ENCODE results near the gene TBCD.

TBCD gene

DNA sequence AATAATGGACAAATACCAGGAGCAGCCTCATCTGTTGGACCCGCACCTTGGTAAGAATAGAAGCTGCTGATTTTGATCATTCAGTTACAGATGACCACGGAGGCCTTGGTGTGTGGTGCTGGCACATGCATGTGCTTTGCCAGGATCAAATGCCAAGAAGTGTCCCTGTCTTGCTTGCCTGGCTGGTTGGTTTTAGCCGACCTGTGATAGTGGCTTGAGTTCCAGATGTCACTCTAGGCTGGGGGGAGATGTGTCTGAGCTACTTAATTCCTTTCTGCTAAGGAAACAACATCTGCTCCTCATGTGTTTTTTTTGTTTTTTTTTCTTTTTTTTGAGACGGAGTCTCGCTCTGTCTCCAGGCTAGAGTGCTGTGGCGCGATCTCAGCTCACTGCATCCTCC lies 4.3 kb downstream of the TBCD start:
- H3K9ac ChIP-seq (ENCODE audit: low read length) = no peak overlapping the region
- DNase-seq = no peak
- H3K27me3 ChIP-seq (replicated peaks; ENCODE audit: insufficient read depth, low read length) = no peaks in the 10 kb centered on the region
- no peak overlapping the region for H2AFZ ChIP-seq (ENCODE audit: low read length)
- H3F3A ChIP-seq (ENCODE audit: insufficient read depth, low read length) = no peaks in the 10 kb centered on the region
- no peak for TF ChIP-seq EZH2 (optimal IDR thresholded peaks at IDR 0.05; ENCODE audit: low read depth, low read length)
- TF ChIP-seq, protein P1, sequence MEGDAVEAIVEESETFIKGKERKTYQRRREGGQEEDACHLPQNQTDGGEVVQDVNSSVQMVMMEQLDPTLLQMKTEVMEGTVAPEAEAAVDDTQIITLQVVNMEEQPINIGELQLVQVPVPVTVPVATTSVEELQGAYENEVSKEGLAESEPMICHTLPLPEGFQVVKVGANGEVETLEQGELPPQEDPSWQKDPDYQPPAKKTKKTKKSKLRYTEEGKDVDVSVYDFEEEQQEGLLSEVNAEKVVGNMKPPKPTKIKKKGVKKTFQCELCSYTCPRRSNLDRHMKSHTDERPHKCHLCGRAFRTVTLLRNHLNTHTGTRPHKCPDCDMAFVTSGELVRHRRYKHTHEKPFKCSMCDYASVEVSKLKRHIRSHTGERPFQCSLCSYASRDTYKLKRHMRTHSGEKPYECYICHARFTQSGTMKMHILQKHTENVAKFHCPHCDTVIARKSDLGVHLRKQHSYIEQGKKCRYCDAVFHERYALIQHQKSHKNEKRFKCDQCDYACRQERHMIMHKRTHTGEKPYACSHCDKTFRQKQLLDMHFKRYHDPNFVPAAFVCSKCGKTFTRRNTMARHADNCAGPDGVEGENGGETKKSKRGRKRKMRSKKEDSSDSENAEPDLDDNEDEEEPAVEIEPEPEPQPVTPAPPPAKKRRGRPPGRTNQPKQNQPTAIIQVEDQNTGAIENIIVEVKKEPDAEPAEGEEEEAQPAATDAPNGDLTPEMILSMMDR (IDR thresholded peaks at IDR 0.05; ENCODE audit: low read length) = no peak
- TF ChIP-seq EZH2phosphoT487 (IDR thresholded peaks at IDR 0.05; ENCODE audit: low read length) = no peak
- H3K4me3 ChIP-seq (ENCODE audit: low read length) = no peak overlapping the region
- H4K20me1 ChIP-seq (ENCODE audit: insufficient read depth, low read length) = no peaks in the 10 kb centered on the region
- H3K9me3 ChIP-seq (replicated peaks; ENCODE audit: insufficient read depth, low read length) = no peaks in the 10 kb centered on the region
- H3K9me2 ChIP-seq (replicated peaks; ENCODE audit: insufficient read depth, low read length) = no peaks in the 10 kb centered on the region
- no peak overlapping the region for H3K4me2 ChIP-seq (ENCODE audit: low read depth, low read length)
- peaks cover 48% of the 10 kb centered on the region for H3K79me2 ChIP-seq (ENCODE audit: low read length)
- no peak overlapping the region for H3K27ac ChIP-seq (ENCODE audit: low read length)
- H3K36me3 ChIP-seq (replicated peaks; ENCODE audit: insufficient read depth, low read length) = no peaks in the 10 kb centered on the region
- no peaks in the 10 kb centered on the region; the same call in 1 of the 2 replicates for H3K4me1 ChIP-seq (ENCODE audit: low read length)

DNA sequence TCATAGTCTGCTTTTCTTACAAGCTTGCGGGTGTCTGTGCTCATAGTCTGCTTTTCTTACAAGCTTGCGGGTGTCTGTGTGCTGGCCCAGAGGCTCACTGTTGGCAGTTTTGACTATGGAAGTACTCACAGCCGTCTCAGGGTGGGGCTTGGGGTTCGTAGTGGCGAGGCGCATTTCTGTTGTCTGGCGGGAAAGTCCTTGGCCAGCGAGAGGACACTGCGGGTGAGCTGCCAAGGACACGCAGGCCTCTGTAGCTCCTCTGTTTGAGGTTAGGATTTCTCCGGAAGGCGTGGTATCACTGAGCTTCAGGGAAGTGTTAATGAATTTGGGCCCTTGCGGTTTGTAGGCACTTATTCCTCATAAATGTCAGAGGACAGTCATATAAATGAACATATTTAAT lies 13.5 kb downstream of the TBCD start:
- no peaks in the 10 kb centered on the region for H4K20me1 ChIP-seq (ENCODE audit: insufficient read depth, low read length)
- H3K27me3 ChIP-seq (replicated peaks; ENCODE audit: insufficient read depth, low read length) = no peaks in the 10 kb centered on the region
- no peak overlapping the region for H3K27ac ChIP-seq (ENCODE audit: low read length)
- H3K79me2 ChIP-seq (ENCODE audit: low read length) = peaks cover 12% of the 10 kb centered on the region; the same call in 1 of the 2 replicates
- no peaks in the 10 kb centered on the region for H3F3A ChIP-seq (ENCODE audit: insufficient read depth, low read length)
- H3K4me1 ChIP-seq (ENCODE audit: low read length) = no peaks in the 10 kb centered on the region
- TF ChIP-seq EZH2phosphoT487 (IDR thresholded peaks at IDR 0.05; ENCODE audit: low read length) = no peak
- TF ChIP-seq, protein P1 (IDR thresholded peaks at IDR 0.05; ENCODE audit: low read length) = no peak
- TF ChIP-seq EZH2 (optimal IDR thresholded peaks at IDR 0.05; ENCODE audit: low read depth, low read length) = no peak
- no peak overlapping the region for H3K4me3 ChIP-seq (ENCODE audit: low read length)
- no peak overlapping the region for H2AFZ ChIP-seq (ENCODE audit: low read length)
- H3K9me2 ChIP-seq (replicated peaks; ENCODE audit: insufficient read depth, low read length) = no peaks in the 10 kb centered on the region
- H3K36me3 ChIP-seq (replicated peaks; ENCODE audit: insufficient read depth, low read length) = peaks cover 5% of the 10 kb centered on the region; the same call in 1 of the 2 replicates
- H3K4me2 ChIP-seq (ENCODE audit: low read depth, low read length) = no peak overlapping the region
- H3K9me3 ChIP-seq (replicated peaks; ENCODE audit: insufficient read depth, low read length) = no peaks in the 10 kb centered on the region
- no peak overlapping the region for H3K9ac ChIP-seq (ENCODE audit: low read length)
- no peak for DNase-seq

DNA sequence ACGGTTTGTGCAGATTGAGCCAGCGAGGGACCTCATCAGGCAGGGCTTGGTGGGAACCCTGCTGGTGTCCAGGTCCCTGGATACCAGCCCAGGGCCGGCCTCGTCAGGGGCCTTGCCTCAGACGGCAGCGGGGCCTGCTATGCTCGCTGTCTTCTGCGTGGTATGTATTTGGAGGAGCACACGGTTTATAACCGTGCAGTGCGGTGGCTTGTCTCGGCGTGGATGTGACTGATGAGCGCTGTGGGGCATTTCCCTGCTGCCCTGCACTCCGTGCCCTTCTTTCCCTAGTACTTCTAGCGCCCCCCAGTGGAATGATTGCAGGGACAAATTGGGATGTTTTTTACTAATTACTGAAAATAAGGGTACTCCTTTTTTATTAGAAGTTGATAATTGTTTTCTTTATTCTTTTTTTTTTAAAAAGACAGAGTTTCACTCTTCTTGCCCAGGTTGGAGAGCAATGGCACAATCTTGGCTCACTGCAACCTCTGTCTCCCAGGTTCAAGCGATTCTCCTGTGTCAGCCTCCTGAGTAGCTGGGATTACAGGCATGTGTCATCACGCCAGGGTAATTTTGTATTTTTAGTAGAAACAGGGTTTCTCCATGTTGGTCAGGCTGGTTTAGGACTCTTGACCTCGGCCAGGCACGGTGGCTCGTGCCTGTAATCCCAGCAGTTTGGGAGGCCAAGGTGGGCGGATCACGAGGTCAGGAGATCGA lies 15.3 kb downstream of the TBCD start:
- Histone ChIP-seq H2AFZ (ENCODE audit: low read length) (no peak overlapping the region), H3K27ac (ENCODE audit: low read length) (no peak overlapping the region), H3K4me1 (ENCODE audit: low read length) (no peaks in the 10 kb centered on the region), H3K36me3 (replicated peaks; ENCODE audit: insufficient read depth, low read length) (peaks cover 5% of the 10 kb centered on the region; the same call in 1 of the 2 replicates), H3K4me3 (ENCODE audit: low read length) (no peak overlapping the region), H3K9me2 (replicated peaks; ENCODE audit: insufficient read depth, low read length) (no peaks in the 10 kb centered on the region), H3K4me2 (ENCODE audit: low read depth, low read length) (no peak overlapping the region), H3K27me3 (replicated peaks; ENCODE audit: insufficient read depth, low read length) (no peaks in the 10 kb centered on the region), H3K9ac (ENCODE audit: low read length) (no peak overlapping the region), H3K9me3 (replicated peaks; ENCODE audit: insufficient read depth, low read length) (no peaks in the 10 kb centered on the region), H3F3A (ENCODE audit: insufficient read depth, low read length) (no peaks in the 10 kb centered on the region), H3K79me2 (ENCODE audit: low read length) (0 out of 2 replicates have a peak, but pooled peaks cover 6% of the 10 kb centered on the region), H4K20me1 (ENCODE audit: insufficient read depth, low read length) (no peaks in the 10 kb centered on the region)
- TF ChIP-seq EZH2 (optimal IDR thresholded peaks at IDR 0.05; ENCODE audit: low read depth, low read length) = no peak
- TF ChIP-seq, protein P1 (IDR thresholded peaks at IDR 0.05; ENCODE audit: low read length) = peak; percentile 56
- no peak for DNase-seq
